Astrocyte of the spinal cord (primary cell): ENCODE data around the gene PTPN4.

Source experiments
- DNase-seq: peaks from one replicate; pipeline ENCODE4 v3.0.0; 2011; ENCODE audit warnings: low read depth, low spot score
- H3K4me3 ChIP-seq: 2 replicates; pipeline ENCODE4 v1.5.1; 2011; ENCODE audit warnings: low read depth, mild to moderate bottlenecking, low read length, moderate library complexity
- CTCF ChIP-seq: IDR thresholded peaks from 2 replicates; pipeline ENCODE4 v1.5.1; 2012; ENCODE audit warnings: low read depth, mild to moderate bottlenecking, low read length, inconsistent platforms
- in situ Hi-C: cut with HindIII; loops from 2 replicates; pipeline ENCODE4 v1.10.0; 2017; ENCODE audit warnings: low sequenced_read_pairs

PTPN4 gene

GRCh38 chr2:119769645-119770044 lies 9.9 kb downstream of the PTPN4 start:
- TF ChIP-seq CTCF: no peak
- DNase-seq: no peak
- in situ Hi-C loops: no loop called here

GRCh38 chr2:119771331-119771730 lies 11.6 kb downstream of the PTPN4 start:
- in situ Hi-C loops: no loop called here
- DNase-seq: no peak
- TF ChIP-seq CTCF: no peak
- no peak overlapping the region for H3K4me3 ChIP-seq

More at GRCh38 chr2:119769645-119770044, 9.9 kb downstream of the PTPN4 start:
- H3K4me3 ChIP-seq: no peak overlapping the region

GRCh38 chr2:119772128-119772527 lies 12.4 kb downstream of the PTPN4 start:
- no peak for DNase-seq
- TF ChIP-seq CTCF: no peak
- in situ Hi-C loops: no loop called here

GRCh38 chr2:119772767-119773166 lies 13.0 kb downstream of the PTPN4 start:
- H3K4me3 ChIP-seq: no peak overlapping the region

More at GRCh38 chr2:119772128-119772527, 12.4 kb downstream of the PTPN4 start:
- H3K4me3 ChIP-seq: no peak overlapping the region

GRCh38 chr2:119774026-119774425 lies 14.3 kb downstream of the PTPN4 start:
- H3K4me3 ChIP-seq: no peak overlapping the region
- no peak for TF ChIP-seq CTCF
- DNase-seq: no peak
- in situ Hi-C loops: no loop called here

More at GRCh38 chr2:119772767-119773166, 13.0 kb downstream of the PTPN4 start:
- no peak for TF ChIP-seq CTCF
- DNase-seq: no peak
- in situ Hi-C loops: no loop called here

GRCh38 chr2:119775102-119775501 lies 15.4 kb downstream of the PTPN4 start:
- in situ Hi-C loops: no loop called here
- no peak for DNase-seq
- H3K4me3 ChIP-seq: no peak overlapping the region
- no peak for TF ChIP-seq CTCF

GRCh38 chr2:119782308-119783027 lies 22.7 kb downstream of the PTPN4 start:
- in situ Hi-C loops: no loop called here
- TF ChIP-seq CTCF: no peak
- H3K4me3 ChIP-seq: no peak overlapping the region
- DNase-seq: no peak
